Measurements from ENCODE around the gene TRHDE. TPM values are rescaled to one million over a fixed set of nuclear protein-coding genes. Genes with fewer than 3 reads are reported as not detected.
A peak's percentile ranks its signal among the peaks of the same experiment; 100 is the strongest.
"Not testable (repeated sequence)": the region's sequence is repeated elsewhere in the genome, so short reads cannot be mapped to it uniquely, and the experiment has no call there.

TRHDE gene
- polyA plus RNA-seq, 1 donor from 2014 or later = not detected

- peaks cover 0 to 1% (median 0%) of the 10 kb centered on the region in 3 donors for H3K4me1 Mint-ChIP-seq
- H3K27ac Mint-ChIP-seq = no peak overlapping the region
- H3K27me3 Mint-ChIP-seq = no peaks in the 10 kb centered on the region
- no peaks in the 10 kb centered on the region for H3K36me3 Mint-ChIP-seq
- peaks cover 1 to 4% (median 3%) of the 10 kb centered on the region in 3 donors for H3K9me3 Mint-ChIP-seq
- no peak overlapping the region for H3K4me3 Mint-ChIP-seq
Measured at GRCh38 chr12:72602581-72602980, 330.4 kb downstream of the TRHDE start.

- Mint-ChIP-seq H3K36me3 (no peaks in the 10 kb centered on the region), H3K4me3 (no peak overlapping the region), H3K27ac (no peak overlapping the region), H3K27me3 (no peaks in the 10 kb centered on the region), H3K4me1 (peaks cover 0 to 1% (median 0%) of the 10 kb centered on the region in 3 donors), H3K9me3 (peaks cover 1 to 4% (median 2%) of the 10 kb centered on the region in 3 donors)
Measured at GRCh38 chr12:72605975-72606374, 333.8 kb downstream of the TRHDE start.

- no peak overlapping the region for H3K27ac Mint-ChIP-seq
Measured at GRCh38 chr12:72610342-72610741, 338.2 kb downstream of the TRHDE start.

GRCh38 chr12:72610854-72611358, 338.7 kb downstream of the TRHDE start:
- Mint-ChIP-seq H3K27ac (no peak overlapping the region), H3K9me3 (peaks cover 0 to 10% (median 2%) of the 10 kb centered on the region in 3 donors), H3K4me3 (no peak overlapping the region), H3K27me3 (no peaks in the 10 kb centered on the region), H3K36me3 (no peaks in the 10 kb centered on the region), H3K4me1 (peaks cover 0 to 4% (median 0%) of the 10 kb centered on the region in 3 donors)

More at GRCh38 chr12:72610342-72610741, 338.2 kb downstream of the TRHDE start:
- Mint-ChIP-seq H3K4me1 (peaks cover 0 to 4% (median 0%) of the 10 kb centered on the region in 3 donors), H3K27me3 (no peaks in the 10 kb centered on the region), H3K9me3 (peaks cover 0 to 10% (median 2%) of the 10 kb centered on the region in 3 donors), H3K36me3 (no peaks in the 10 kb centered on the region), H3K4me3 (no peak overlapping the region)

- Mint-ChIP-seq H3K4me3 (no peak overlapping the region), H3K27ac (peak overlapping the region in 1 of 3 donors; percentile 85), H3K9me3 (peaks cover 0 to 10% (median 2%) of the 10 kb centered on the region in 3 donors), H3K36me3 (no peaks in the 10 kb centered on the region), H3K4me1 (peaks cover 0 to 4% (median 0%) of the 10 kb centered on the region in 3 donors), H3K27me3 (no peaks in the 10 kb centered on the region)
Measured at GRCh38 chr12:72612171-72612570, 340.0 kb downstream of the TRHDE start.

DNA sequence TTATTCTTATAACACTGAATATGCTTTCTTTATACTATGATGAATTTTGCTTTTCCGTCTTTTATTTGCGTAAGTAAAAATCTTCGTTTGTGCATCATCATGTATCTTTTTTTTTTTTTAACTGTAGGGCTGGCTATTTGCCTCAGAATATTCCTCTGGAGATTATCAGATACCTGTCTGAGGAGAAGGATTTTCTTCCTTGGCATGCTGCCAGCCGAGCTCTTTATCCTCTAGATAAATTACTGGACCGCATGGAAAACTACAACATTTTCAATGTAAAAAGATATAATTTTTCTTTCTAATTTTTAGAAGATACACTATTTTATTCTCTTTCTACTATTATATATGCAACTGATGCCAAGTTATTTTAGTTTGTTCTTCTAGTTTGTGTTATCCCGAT, 346.6 kb downstream of the TRHDE start:
- no peaks in the 10 kb centered on the region for H3K4me1 Mint-ChIP-seq
- H3K27me3 Mint-ChIP-seq = no peaks in the 10 kb centered on the region
- no peak overlapping the region for H3K27ac Mint-ChIP-seq
- H3K9me3 Mint-ChIP-seq = peaks cover 0 to 3% (median 3%) of the 10 kb centered on the region in 3 donors
- H3K36me3 Mint-ChIP-seq = no peaks in the 10 kb centered on the region
- no peak overlapping the region for H3K4me3 Mint-ChIP-seq

DNA sequence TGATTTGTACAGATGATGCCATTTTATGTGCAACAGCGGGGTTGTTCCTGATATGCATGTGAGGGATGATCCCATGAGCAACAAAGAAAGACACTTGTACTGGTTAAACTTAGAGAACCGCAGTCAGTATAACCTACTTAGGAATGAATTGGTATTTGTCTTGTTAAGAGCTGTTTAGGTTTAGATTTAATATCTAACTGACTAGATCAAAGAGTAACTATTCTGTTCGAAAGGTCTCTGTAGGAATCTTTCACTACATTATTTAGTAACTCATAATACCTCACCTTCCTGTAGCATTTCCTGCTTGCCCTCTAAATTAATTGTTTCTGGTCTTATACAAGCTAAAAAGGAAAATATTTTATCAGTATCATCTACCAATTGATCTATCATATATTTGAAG, 350.4 kb downstream of the TRHDE start:
- H3K36me3 Mint-ChIP-seq = no peaks in the 10 kb centered on the region
- H3K27me3 Mint-ChIP-seq = no peaks in the 10 kb centered on the region
- peaks cover 0 to 3% (median 0%) of the 10 kb centered on the region in 3 donors for H3K9me3 Mint-ChIP-seq
- H3K4me3 Mint-ChIP-seq = no peak overlapping the region
- no peaks in the 10 kb centered on the region for H3K4me1 Mint-ChIP-seq
- H3K27ac Mint-ChIP-seq = no peak overlapping the region

DNA sequence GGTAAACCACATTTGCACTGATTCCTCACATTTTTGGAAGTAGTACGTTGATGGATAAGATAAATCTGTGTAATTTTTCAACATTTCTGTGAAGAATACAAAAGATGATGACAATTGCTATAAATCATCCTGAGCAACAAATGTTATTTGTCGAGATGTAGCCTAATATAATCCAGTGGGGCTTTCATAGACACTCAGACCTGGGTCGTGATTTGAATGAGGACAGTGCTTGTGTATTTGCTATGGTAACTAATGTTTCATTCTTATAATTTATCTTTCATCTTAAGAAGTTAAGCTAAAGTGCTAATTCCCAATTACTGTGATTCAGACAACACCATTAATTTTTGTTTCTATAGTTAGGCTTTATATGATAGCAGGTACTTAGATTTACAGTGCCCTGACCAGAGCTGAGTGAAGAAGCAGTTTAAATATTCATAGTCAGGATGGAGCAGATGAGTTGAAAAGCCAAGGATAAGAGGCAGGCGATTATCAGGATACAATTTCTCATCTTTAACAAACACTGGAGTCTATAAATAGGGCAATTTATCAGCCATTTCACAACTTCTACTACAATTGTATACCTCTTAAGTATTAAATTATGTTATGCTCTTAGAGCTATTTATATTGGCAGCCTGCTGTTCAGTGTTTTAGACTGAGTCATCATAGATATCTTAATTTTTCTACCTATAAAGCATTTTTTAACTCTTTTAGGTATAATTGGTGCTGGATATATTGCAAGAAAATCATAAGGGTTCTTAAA, 359.9 kb downstream of the TRHDE start:
- Mint-ChIP-seq H3K4me1 (no peaks in the 10 kb centered on the region), H3K27ac (no peak overlapping the region), H3K4me3 (no peak overlapping the region), H3K9me3 (peaks cover 0 to 5% (median 0%) of the 10 kb centered on the region in 3 donors), H3K36me3 (no peaks in the 10 kb centered on the region), H3K27me3 (no peaks in the 10 kb centered on the region)

DNA sequence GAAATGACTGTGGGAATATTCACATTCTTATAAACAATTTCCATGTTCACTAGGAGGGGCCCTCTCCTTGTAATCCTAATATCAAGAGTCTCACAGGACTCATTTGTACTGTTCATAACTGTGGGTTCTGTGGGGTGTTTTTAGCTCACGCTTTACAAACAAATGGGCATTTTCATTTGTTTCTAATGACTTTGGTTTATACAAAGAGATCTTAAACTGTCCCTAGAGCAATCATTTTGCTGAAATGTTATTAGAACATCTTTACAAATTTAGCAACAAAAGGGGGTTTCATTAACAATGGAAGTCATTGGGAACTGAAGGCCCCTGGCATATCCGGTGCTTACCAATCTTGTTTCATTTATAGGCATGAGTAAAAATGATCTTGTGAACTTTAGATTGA, 370.5 kb downstream of the TRHDE start:
- Mint-ChIP-seq H3K27ac (no peak overlapping the region), H3K27me3 (no peaks in the 10 kb centered on the region), H3K4me1 (no peaks in the 10 kb centered on the region), H3K9me3 (peaks cover 2 to 4% (median 3%) of the 10 kb centered on the region in 3 donors), H3K36me3 (no peaks in the 10 kb centered on the region), H3K4me3 (no peak overlapping the region)

GRCh38 chr12:72647139-72647538, 375.0 kb downstream of the TRHDE start:
- Mint-ChIP-seq H3K27ac (no peak overlapping the region), H3K4me1 (no peaks in the 10 kb centered on the region), H3K36me3 (no peaks in the 10 kb centered on the region), H3K27me3 (no peaks in the 10 kb centered on the region), H3K4me3 (no peak overlapping the region), H3K9me3 (peaks cover 2 to 4% (median 3%) of the 10 kb centered on the region in 3 donors)

DNA sequence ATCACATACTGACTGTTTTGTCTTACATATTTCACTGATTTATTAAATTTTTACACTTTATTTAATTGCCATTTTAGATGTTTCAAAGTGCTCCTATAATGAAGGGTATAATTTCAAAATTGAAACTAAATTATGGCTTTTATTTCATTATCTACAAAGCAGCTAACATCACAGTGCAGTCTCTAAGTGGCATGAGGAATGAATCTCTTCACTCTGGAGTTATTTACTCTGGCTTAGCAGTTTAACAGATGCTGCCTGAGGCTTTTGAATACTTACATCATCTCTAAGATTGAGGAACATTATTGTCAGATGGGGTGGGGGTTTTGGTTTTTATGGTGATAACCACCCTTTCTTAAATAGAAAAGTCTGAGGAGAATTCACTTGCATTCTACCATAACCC, 386.4 kb downstream of the TRHDE start:
- H3K27me3 Mint-ChIP-seq = no peaks in the 10 kb centered on the region
- H3K27ac Mint-ChIP-seq = no peak overlapping the region
- H3K4me1 Mint-ChIP-seq = peaks cover 0 to 1% (median 0%) of the 10 kb centered on the region in 3 donors
- no peaks in the 10 kb centered on the region for H3K36me3 Mint-ChIP-seq
- peaks cover 0 to 3% (median 0%) of the 10 kb centered on the region in 3 donors for H3K9me3 Mint-ChIP-seq
- no peak overlapping the region for H3K4me3 Mint-ChIP-seq

- not testable (repeated sequence) for H3K36me3 Mint-ChIP-seq, H3K4me3 Mint-ChIP-seq, H3K27me3 Mint-ChIP-seq, H3K9me3 Mint-ChIP-seq, H3K27ac Mint-ChIP-seq, H3K4me1 Mint-ChIP-seq
Measured at GRCh38 chr12:72660174-72660573, 388.0 kb downstream of the TRHDE start.

DNA sequence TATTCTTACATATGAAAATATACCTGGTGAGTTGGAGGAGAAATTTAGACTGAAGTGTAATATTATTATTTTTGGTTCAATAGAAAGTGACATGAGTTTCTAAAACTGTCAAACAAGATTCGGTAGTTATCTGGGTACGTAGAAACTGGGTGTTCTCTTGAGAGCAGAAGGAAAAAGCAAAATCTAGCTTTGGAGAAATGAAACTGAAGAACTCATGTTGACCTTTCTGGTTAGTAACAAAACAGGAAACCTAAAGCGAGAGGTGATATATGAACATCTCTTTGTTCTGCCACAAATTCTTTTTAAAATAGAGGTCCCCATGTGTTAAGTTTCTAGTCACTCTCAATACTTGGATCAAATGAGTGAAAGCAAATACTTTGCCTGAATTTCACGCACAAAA, 401.7 kb downstream of the TRHDE start:
- Mint-ChIP-seq H3K36me3 (no peaks in the 10 kb centered on the region), H3K4me1 (peaks cover 7 to 13% (median 9%) of the 10 kb centered on the region in 3 donors), H3K4me3 (peak overlapping the region in 3 of 4 donors; percentile 39 to 63 (median 55)), H3K27ac (peak overlapping the region in 1 of 3 donors; percentile 56), H3K9me3 (peaks cover 0 to 5% (median 3%) of the 10 kb centered on the region in 3 donors), H3K27me3 (no peaks in the 10 kb centered on the region)

GRCh38 chr12:72676556-72676955, 404.4 kb downstream of the TRHDE start:
- no peaks in the 10 kb centered on the region for H3K36me3 Mint-ChIP-seq

DNA sequence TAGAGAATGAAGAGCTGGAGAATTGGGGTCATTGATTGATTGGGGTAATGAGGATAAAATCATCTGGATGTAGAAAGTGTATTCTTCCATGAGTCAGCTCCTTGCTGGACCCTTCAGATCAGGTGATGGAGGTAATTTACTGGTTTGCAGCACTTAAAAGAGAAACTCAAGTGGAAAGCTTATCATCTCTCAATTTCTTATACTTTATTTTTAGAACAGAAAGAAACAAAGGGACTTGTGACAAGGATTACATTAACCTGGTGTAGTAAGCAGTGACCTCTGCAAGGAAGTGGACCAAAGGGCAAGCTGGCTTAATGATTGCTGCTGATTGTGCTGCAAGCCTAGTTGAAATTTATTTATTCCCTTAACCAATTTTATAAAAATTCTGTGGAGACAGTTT, 405.0 kb downstream of the TRHDE start:
- Mint-ChIP-seq H3K9me3 (peaks cover 0 to 5% (median 3%) of the 10 kb centered on the region in 3 donors), H3K27me3 (no peaks in the 10 kb centered on the region), H3K27ac (no peak overlapping the region), H3K4me1 (peaks cover 7 to 13% (median 9%) of the 10 kb centered on the region in 3 donors), H3K36me3 (no peaks in the 10 kb centered on the region), H3K4me3 (no peak overlapping the region)

More at GRCh38 chr12:72676556-72676955, 404.4 kb downstream of the TRHDE start:
- Mint-ChIP-seq H3K27ac (no peak overlapping the region), H3K27me3 (no peaks in the 10 kb centered on the region), H3K4me1 (peaks cover 7 to 13% (median 9%) of the 10 kb centered on the region in 3 donors), H3K9me3 (peaks cover 0 to 5% (median 3%) of the 10 kb centered on the region in 3 donors), H3K4me3 (no peak overlapping the region)

All from IgD-negative memory B cell (primary cell).